ENCODE results near the gene PIK3CG.

DNA sequence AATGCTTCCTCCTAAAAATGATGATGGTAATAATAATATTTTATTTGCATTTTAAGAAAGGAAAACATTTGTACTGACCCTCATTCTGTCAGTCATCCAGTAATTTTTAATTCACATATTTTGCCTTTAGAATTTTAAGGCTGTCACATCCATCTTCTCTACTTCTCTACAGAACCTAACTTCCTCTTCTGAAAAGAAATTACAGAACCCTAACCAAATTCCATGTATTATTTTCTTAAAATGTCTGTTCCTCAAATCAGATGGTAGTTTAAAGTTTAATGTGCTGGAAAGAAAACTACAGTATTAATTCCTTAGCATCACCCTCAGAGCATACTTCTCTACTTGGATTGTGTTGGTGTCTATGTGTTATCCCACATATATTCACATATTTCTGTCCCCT lies 9.0 kb downstream of the PIK3CG start:
- TF ChIP-seq CTCF (IDR thresholded peaks at IDR 0.05 in 2 of 3, conservative IDR thresholded peaks at IDR 0.05 in 1 of 3; ENCODE audit: borderline replicate concordance in 1 of 3, insufficient read depth in 1 of 3, low read depth in 2 of 3, low read length in 2 of 3) = no peak
- no peak for TF ChIP-seq EZH2 (IDR thresholded peaks at IDR 0.05)
- no peak for TF ChIP-seq POLR2A (IDR thresholded peaks at IDR 0.05; ENCODE audit: borderline replicate concordance, extremely low read depth, insufficient read depth, insufficient read length)
- no peak for TF ChIP-seq POLR2AphosphoS5 (IDR thresholded peaks at IDR 0.05; ENCODE audit: low read depth, low read length)
- no peak for TF ChIP-seq MAX (IDR thresholded peaks at IDR 0.05)
- no peak for TF ChIP-seq RAD21 (IDR thresholded peaks at IDR 0.05; ENCODE audit: low read depth)
- no peak for TF ChIP-seq SIN3A (IDR thresholded peaks at IDR 0.05; ENCODE audit: low read depth)
- no peak for TF ChIP-seq YY1 (IDR thresholded peaks at IDR 0.05; ENCODE audit: extremely low read depth, insufficient replicate concordance, low read depth, low read length)
- no peak for TF ChIP-seq SRF (IDR thresholded peaks at IDR 0.05; ENCODE audit: low read depth)
- TF ChIP-seq ZNF274 (IDR thresholded peaks at IDR 0.05; ENCODE audit: low read depth, low read length) = no peak
- TF ChIP-seq EZH2phosphoT487 (IDR thresholded peaks at IDR 0.05; ENCODE audit: borderline replicate concordance) = no peak
- TF ChIP-seq ZFX (IDR thresholded peaks at IDR 0.05) = no peak

Data from HCT116 (cell line).